ENCODE measurements around the gene ASXL2.

DNA sequence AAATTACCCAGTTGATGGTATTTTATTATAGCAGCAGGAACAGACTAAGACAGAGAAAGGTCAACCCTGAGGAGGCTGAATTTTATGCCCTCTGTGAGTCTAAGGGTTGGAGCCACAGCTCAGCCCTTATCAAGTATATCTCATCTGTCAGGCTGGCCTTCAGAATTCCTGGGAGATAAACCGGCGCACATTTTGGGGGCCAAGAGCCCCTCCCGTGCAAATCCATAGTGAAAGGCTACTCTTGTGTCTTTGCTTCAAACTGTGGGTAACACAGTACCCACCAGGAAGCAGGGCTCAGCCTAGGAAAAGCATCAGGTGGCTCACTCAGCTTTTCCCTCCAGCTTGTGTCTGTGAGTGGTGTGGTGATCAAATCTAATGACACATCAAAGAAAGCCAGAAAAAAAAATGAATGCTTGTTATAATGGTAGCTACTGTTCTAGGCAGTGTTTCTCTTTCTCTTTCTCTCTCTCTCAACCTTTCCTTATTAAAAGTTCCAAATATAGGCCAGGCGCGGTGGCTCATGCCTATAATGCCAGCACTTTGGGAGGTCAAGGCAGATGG lies 25.0 kb upstream of the ASXL2 start:
- TF ChIP-seq, protein P1, sequence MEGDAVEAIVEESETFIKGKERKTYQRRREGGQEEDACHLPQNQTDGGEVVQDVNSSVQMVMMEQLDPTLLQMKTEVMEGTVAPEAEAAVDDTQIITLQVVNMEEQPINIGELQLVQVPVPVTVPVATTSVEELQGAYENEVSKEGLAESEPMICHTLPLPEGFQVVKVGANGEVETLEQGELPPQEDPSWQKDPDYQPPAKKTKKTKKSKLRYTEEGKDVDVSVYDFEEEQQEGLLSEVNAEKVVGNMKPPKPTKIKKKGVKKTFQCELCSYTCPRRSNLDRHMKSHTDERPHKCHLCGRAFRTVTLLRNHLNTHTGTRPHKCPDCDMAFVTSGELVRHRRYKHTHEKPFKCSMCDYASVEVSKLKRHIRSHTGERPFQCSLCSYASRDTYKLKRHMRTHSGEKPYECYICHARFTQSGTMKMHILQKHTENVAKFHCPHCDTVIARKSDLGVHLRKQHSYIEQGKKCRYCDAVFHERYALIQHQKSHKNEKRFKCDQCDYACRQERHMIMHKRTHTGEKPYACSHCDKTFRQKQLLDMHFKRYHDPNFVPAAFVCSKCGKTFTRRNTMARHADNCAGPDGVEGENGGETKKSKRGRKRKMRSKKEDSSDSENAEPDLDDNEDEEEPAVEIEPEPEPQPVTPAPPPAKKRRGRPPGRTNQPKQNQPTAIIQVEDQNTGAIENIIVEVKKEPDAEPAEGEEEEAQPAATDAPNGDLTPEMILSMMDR (IDR thresholded peaks at IDR 0.05; ENCODE audit: poor library complexity, severe bottlenecking) = no peak
- TF ChIP-seq, protein P2, sequence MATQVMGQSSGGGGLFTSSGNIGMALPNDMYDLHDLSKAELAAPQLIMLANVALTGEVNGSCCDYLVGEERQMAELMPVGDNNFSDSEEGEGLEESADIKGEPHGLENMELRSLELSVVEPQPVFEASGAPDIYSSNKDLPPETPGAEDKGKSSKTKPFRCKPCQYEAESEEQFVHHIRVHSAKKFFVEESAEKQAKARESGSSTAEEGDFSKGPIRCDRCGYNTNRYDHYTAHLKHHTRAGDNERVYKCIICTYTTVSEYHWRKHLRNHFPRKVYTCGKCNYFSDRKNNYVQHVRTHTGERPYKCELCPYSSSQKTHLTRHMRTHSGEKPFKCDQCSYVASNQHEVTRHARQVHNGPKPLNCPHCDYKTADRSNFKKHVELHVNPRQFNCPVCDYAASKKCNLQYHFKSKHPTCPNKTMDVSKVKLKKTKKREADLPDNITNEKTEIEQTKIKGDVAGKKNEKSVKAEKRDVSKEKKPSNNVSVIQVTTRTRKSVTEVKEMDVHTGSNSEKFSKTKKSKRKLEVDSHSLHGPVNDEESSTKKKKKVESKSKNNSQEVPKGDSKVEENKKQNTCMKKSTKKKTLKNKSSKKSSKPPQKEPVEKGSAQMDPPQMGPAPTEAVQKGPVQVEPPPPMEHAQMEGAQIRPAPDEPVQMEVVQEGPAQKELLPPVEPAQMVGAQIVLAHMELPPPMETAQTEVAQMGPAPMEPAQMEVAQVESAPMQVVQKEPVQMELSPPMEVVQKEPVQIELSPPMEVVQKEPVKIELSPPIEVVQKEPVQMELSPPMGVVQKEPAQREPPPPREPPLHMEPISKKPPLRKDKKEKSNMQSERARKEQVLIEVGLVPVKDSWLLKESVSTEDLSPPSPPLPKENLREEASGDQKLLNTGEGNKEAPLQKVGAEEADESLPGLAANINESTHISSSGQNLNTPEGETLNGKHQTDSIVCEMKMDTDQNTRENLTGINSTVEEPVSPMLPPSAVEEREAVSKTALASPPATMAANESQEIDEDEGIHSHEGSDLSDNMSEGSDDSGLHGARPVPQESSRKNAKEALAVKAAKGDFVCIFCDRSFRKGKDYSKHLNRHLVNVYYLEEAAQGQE (IDR thresholded peaks at IDR 0.05; ENCODE audit: borderline replicate concordance) = no peak
- TF ChIP-seq SMC3 (conservative IDR thresholded peaks at IDR 0.05; ENCODE audit: poor library complexity) (no peak), EZH2 (IDR thresholded peaks at IDR 0.05; ENCODE audit: borderline replicate concordance, insufficient read depth, low read length, poor library complexity, severe bottlenecking) (no peak), MXI1 (conservative IDR thresholded peaks at IDR 0.05; ENCODE audit: poor library complexity, severe bottlenecking) (no peak)

Measured in neural cell (in vitro differentiated cells).